GM18505 (cell line): Measurements from ENCODE around the gene CNTN5.

ENCODE experiments used
- ATAC-seq: cut with Tn5 transposase; IDR thresholded peaks from one replicate; pipeline ENCODE4 v1.9.1; 2021; ENCODE audit not compliant: unreplicated experiment
- POLR2A ChIP-seq: IDR thresholded peaks from 4 replicates; pipeline ENCODE4 v1.6.1; 2011; ENCODE audit warnings: borderline replicate concordance; ENCODE audit not compliant: insufficient read depth, insufficient read length; ENCODE audit errors: extremely low read depth

Gene CNTN5

DNA sequence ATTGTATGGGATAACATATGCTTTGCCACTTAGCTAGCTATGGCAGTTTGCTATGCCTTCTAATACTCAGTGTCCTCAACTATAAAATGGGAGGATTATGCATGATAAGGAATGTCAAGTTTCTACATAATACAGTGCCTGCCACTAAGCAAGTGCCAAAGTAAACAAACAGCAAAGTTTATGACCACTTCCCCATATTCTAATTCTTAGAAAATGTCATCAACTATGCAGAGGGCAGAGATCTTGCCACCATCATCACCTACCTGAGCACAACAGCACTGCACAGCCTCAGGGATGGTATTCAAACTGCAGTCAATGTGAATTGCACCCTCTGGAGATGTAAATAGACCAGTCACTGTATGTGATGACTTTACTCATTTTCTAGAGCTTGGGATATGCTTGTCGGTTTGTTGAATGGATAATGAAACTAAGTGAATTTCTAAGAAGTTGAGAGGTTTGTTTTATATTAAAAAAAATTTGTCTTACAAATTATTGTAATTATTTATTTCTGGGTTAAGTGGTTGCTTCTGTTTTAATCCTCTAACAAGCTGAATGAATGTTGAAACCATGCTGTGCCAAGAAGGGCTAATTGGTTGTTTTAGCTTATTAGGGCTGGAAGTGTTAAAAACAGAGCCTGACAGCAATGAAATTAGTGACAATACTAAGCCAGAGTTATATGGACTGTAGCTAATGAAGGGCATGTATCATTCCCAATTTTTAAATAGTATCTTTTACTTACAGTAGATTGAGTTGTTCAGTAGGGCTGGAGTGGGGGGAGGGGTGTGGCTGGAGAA is 398.4 kb downstream of the CNTN5 start:
- TF ChIP-seq POLR2A, result no peak
- ATAC-seq, result no peak

GRCh38 chr11:99419991-99420390 is 399.2 kb downstream of the CNTN5 start:
- TF ChIP-seq POLR2A, result no peak
- ATAC-seq, result no peak

- no peak for TF ChIP-seq POLR2A
These were observed 402.1 kb downstream of the CNTN5 start for GRCh38 chr11:99422581-99423427.

DNA sequence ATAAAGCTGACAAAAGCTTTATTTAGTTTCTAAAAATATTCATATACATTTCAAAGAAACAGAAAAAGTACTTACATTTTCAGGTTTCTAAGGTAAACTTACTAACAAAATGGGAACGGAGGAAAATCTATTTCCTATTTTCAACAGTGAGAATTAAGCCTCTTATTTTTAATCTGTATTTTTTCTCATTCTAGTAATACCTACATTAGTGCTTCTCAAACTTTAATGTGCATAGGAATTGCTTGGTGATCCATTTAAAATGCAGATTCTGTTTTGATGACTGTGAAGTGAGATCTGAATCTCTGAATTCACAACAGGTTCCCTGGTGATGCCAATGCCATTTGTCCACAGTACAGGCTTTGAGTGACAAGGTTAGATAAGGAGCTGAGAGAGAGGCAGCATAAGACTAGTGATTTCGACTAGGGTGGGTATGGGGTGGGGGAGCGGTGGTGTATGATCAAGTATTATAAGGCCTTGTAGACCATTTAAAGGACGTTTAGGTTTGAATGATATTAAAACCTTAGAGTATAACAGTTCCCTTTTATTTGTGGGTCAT is 402.8 kb downstream of the CNTN5 start:
- TF ChIP-seq POLR2A, result no peak
- ATAC-seq, result no peak

More at GRCh38 chr11:99422581-99423427, 402.1 kb downstream of the CNTN5 start:
- ATAC-seq, result no peak

DNA sequence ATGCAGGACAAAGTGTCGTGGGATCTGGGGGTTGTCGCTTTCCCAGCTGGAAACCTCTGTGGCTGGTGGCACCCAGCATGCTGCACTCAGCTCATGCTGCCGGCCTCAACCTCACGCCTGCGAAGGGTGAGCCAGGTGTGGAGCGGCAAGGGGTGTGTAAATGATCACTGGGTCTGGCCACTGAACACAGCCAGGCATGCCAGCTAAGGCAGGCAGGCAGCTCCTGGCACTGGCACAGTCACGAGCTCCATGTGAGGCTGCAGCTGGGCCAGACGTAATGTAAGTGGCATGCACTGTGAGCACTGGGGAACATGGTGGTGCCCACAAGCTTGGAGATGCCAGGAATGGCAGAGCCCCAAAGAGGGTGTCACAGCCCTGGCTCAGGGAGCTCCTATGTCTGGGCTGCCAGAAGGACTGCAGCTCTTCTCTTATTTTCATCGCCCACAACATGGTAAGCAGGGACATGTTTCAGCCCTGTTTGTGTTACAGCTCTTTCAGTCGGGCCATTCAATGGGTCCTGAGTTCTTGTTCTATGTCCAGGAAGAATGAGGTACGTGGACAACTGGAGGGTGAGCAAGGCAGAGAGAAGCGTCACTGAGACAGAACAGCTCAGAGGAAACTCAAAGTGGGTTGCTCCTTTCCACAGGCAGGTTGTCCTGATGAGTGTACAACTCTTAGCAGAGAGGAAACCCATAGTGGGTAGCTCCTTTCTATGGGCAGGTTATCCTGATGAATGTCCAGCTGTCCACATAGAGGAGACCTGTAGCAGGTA is 403.8 kb downstream of the CNTN5 start:
- no peak for ATAC-seq
- TF ChIP-seq POLR2A, result no peak

DNA sequence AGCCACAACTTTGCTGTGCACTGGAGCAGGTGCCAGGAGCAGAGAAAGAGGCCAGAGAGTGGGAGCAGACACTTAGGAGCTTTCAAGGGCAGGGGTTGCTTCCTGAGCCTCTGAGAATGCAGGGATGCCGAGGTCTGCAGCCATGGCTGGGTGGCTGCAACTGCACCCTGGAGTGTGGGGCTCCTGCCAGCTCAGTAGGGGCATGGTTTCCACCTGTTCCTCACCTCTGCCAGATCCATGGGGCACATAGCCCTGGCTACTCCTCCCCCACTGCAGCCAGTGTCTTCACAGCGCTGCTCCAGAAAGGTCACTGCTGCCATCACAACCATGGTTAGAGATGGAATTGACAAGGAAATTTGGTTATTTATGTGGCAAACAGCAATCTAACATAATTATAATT is 404.8 kb downstream of the CNTN5 start:
- no peak for ATAC-seq
- TF ChIP-seq POLR2A, result no peak

DNA sequence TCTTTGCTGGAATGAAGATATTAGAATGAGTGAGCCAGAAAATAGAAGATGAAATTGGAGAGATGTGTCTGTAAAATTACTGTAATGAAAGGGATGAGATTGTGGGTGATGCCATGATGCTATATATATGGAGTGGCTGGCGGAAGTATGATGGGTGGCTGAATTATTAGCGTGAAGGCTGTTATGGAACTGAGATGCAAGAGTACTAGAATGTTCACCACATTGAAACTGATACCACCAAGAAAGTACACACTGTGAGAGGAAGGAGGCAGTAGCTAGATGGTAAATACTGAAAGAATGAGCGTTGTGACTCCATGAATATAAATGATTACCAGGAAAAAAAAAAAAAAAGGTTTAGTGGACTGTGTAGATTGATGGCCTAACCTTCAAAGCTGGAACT is 411.9 kb downstream of the CNTN5 start:
- no peak for ATAC-seq
- TF ChIP-seq POLR2A, result no peak

GRCh38 chr11:99443276-99443675 is 422.5 kb downstream of the CNTN5 start:
- TF ChIP-seq POLR2A, result no peak
- no peak for ATAC-seq

DNA sequence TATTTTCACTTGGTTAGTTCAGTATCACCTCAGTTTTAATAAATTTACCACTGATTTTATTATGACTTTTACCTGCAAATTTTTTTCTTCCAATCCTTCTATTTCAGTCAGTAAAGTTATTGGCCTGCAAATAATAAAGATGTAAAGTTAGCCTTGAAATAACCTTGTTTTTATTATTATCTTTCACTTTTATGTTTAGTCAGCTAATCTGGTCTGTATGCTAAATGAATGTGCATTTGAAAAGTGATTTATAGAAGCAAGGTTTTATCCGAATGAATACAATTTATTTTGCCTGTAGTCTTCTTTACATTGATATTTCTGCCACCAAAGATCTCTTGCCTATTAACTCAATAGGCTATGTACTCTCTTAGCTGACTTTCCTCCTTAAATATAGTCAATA is 425.7 kb downstream of the CNTN5 start:
- ATAC-seq, result no peak
- no peak for TF ChIP-seq POLR2A

GRCh38 chr11:99449345-99449744 is 428.6 kb downstream of the CNTN5 start:
- no peak for ATAC-seq
- no peak for TF ChIP-seq POLR2A

DNA sequence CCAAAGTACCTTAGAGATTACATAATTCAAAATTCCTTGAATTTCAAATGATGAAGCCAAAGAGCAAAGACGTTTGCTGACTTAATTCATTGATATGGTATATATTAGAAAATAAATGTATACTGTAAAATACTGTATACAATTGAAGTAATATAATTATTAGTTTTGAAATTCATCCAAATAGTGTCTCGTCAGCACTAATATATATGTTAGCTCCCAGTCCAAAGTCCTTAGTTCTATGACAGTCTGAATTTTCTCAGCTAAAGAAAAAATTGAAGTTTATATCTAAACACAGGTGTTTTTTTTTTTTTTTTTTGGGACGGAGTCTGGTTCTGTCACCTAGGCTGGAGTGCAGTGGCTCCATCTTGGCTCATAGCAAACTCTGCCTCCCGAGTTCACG is 431.3 kb downstream of the CNTN5 start:
- no peak for TF ChIP-seq POLR2A
- ATAC-seq, result no peak

GRCh38 chr11:99461913-99462312 is 441.2 kb downstream of the CNTN5 start:
- no peak for ATAC-seq
- TF ChIP-seq POLR2A, result no peak

GRCh38 chr11:99464985-99465384 is 444.2 kb downstream of the CNTN5 start:
- TF ChIP-seq POLR2A, result no peak
- no peak for ATAC-seq
